Measurements from ENCODE around the gene ZNF516.
A peak's percentile ranks its signal among the peaks of the same experiment; 100 is the strongest.

Gene ZNF516

DNA sequence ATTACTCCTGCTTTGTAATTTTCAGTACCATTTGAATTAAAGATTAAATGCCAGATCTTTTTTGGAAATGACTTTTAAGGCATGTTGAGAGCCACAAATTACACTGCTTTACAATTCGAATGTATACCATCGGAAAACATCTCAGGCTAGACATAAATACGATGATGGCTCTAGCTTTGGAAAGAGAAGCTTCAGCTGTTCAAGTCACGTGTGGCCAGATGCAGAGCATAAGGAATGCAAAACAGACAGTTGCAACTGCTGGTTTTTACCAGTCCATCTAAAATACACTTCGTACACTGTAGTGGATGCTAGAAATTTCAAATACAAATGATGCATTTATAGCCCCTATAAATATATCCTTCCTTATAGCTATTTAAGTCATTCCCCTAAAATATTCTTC lies 8.0 kb downstream of the ZNF516 start:
- Histone ChIP-seq H3K9ac (ENCODE audit: low read length) (no peak overlapping the region), H3K27ac (ENCODE audit: low read depth, low read length) (no peak overlapping the region), H3K4me3 (ENCODE audit: low read depth in 1 of 2, low read length in 2 of 2) (no peak overlapping the region), H3K36me3 (ENCODE audit: insufficient read depth, low read length) (no peaks in the 10 kb centered on the region), H3K4me1 (ENCODE audit: insufficient read depth, low read length) (peaks cover 26% of the 10 kb centered on the region), H3K9me3 (ENCODE audit: low read length) (no peaks in the 10 kb centered on the region), H3K27me3 (ENCODE audit: control insufficient read depth in 1 of 2, insufficient read depth in 2 of 2, low read length in 2 of 2) (no peaks in the 10 kb centered on the region)

DNA sequence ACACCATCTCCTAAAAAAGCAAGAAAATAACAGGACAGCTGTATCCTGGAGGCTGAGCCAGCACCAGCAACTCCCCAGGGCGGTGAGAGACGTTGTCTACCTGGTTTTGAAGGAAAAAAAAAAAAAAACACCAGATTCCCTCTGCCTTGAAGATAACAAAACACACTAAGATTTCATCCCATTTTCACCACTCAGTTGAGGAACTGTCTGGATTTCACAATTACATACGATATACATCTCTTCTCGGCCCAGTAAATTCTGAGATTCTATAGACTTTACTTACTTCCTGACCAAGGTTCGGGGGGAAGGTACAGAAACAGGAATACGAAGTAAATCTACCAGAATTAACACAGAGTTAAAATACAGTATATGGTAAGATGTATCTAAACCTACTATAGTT lies 8.5 kb downstream of the ZNF516 start:
- Histone ChIP-seq H3K4me1 (ENCODE audit: insufficient read depth, low read length) (peaks cover 26% of the 10 kb centered on the region), H3K27ac (ENCODE audit: low read depth, low read length) (no peak overlapping the region), H3K9me3 (ENCODE audit: low read length) (no peaks in the 10 kb centered on the region), H3K36me3 (ENCODE audit: insufficient read depth, low read length) (no peaks in the 10 kb centered on the region), H3K9ac (ENCODE audit: low read length) (no peak overlapping the region), H3K4me3 (ENCODE audit: low read depth in 1 of 2, low read length in 2 of 2) (no peak overlapping the region), H3K27me3 (ENCODE audit: control insufficient read depth in 1 of 2, insufficient read depth in 2 of 2, low read length in 2 of 2) (no peaks in the 10 kb centered on the region)

DNA sequence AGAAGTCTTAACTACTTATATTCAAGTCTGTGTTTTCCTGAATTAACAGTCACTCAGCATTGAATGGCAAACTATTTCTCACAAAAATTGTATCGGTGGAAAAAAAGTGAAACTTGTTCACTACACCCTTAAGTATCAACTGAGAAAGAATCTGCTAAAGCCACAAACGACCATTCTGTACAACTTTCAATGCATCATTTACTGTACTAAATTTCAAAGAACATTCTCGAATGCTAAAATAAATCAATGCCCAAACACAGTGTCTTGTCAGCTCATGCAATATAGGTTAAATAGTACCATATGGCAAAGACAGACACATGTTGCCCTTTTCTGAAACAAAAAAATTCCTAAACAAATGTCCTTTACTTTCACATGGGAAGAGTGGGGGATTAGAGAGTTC lies 9.0 kb downstream of the ZNF516 start:
- Histone ChIP-seq H3K4me1 (ENCODE audit: insufficient read depth, low read length) (peaks cover 26% of the 10 kb centered on the region), H3K36me3 (ENCODE audit: insufficient read depth, low read length) (no peaks in the 10 kb centered on the region), H3K27ac (ENCODE audit: low read depth, low read length) (no peak overlapping the region), H3K4me3 (ENCODE audit: low read depth in 1 of 2, low read length in 2 of 2) (no peak overlapping the region), H3K9me3 (ENCODE audit: low read length) (no peaks in the 10 kb centered on the region), H3K9ac (ENCODE audit: low read length) (no peak overlapping the region), H3K27me3 (ENCODE audit: control insufficient read depth in 1 of 2, insufficient read depth in 2 of 2, low read length in 2 of 2) (no peaks in the 10 kb centered on the region)

DNA sequence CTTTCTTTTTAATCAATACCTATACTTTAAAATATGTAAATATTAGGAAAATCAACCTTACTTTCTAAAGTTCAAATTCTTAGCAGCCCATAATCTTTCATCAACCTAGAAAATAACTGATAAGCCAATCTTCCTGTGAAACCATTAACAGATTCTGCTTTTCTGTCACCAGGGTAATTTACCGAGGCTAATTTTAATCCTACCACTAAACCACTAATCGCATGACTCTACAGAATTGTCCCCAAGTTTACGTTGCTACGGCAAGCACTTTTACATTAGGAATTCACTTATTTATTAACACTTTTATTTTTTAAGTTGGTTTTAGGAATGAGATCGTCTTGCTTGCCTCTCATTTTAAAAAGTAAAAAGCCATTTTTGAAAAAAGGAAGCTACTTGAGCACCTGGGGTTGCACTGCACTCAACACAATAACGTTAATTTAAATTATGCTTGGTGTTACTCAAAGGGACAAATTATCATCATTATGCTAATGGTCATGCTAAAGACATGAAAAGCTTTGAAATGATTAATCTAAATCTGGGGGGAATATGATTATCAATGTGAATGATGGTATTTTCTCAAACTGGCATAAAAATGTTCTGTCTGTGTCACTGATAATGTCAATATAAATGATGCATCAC lies 10.2 kb downstream of the ZNF516 start:
- Histone ChIP-seq H3K4me3 (ENCODE audit: low read depth in 1 of 2, low read length in 2 of 2) (no peak overlapping the region), H3K9ac (ENCODE audit: low read length) (no peak overlapping the region), H3K27me3 (ENCODE audit: control insufficient read depth in 1 of 2, insufficient read depth in 2 of 2, low read length in 2 of 2) (no peaks in the 10 kb centered on the region), H3K27ac (ENCODE audit: low read depth, low read length) (no peak overlapping the region), H3K36me3 (ENCODE audit: insufficient read depth, low read length) (no peaks in the 10 kb centered on the region), H3K9me3 (ENCODE audit: low read length) (no peaks in the 10 kb centered on the region), H3K4me1 (ENCODE audit: insufficient read depth, low read length) (peaks cover 19% of the 10 kb centered on the region)

DNA sequence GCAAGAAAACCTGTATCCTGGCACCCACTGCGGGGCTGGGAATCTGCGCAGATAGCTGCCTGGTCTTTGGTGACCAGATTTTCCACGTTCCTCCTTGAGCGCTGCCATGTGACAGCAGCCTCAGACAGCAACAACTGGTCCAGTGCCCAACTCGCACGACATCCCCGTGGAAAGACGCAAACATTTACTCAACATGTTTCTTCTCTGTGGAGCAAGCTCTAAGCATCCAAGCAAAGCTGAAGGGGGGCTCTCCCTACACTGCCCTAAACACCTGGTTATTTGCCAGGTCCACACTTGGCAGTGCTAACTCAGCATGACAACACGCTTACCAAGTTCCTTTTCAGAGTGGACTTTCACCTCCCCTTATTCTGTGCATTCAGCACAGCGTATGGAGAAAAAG lies 11.3 kb downstream of the ZNF516 start:
- Histone ChIP-seq H3K9ac (ENCODE audit: low read length) (no peak overlapping the region), H3K9me3 (ENCODE audit: low read length) (no peaks in the 10 kb centered on the region), H3K27ac (ENCODE audit: low read depth, low read length) (no peak overlapping the region), H3K27me3 (ENCODE audit: control insufficient read depth in 1 of 2, insufficient read depth in 2 of 2, low read length in 2 of 2) (no peaks in the 10 kb centered on the region), H3K4me3 (ENCODE audit: low read depth in 1 of 2, low read length in 2 of 2) (no peak overlapping the region), H3K4me1 (ENCODE audit: insufficient read depth, low read length) (peaks cover 13% of the 10 kb centered on the region), H3K36me3 (ENCODE audit: insufficient read depth, low read length) (no peaks in the 10 kb centered on the region)

DNA sequence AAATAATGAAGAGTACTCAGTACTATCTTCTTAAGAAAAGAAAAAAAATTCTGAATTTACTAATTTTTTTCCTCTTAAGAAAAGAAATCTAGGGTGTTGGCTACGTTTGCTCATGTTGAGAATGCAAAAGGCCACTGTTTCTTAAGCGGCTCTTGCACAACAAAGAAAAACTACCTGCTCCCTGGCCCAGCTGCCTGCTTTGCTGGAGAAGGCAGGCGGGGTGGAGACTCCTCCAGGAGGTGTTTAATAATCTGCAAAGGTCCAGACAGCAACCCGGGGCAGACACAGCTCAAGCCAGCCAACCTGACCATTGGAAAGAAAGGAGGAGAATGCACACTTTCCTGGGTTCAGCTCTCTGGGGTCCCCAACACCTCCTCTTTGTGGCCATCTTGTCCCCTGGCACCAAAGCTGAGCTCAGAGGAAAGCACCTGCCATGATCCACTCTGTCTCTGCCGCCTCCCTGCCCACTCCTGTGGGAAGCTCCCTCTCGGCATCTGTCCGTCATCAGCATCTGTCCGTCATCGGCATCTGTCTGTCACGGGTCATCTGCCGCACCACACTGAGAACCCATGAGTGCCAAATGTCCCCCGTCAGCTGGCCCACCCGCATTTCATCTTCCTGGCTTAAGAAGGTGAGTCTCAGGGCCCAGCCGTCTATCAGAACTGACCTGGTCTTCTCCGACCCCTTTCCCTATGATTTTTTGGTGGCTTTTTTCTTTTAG lies 11.9 kb downstream of the ZNF516 start:
- Histone ChIP-seq H3K4me1 (ENCODE audit: insufficient read depth, low read length) (peaks cover 7% of the 10 kb centered on the region), H3K27me3 (ENCODE audit: control insufficient read depth in 1 of 2, insufficient read depth in 2 of 2, low read length in 2 of 2) (no peaks in the 10 kb centered on the region), H3K27ac (ENCODE audit: low read depth, low read length) (no peak overlapping the region), H3K4me3 (ENCODE audit: low read depth in 1 of 2, low read length in 2 of 2) (no peak overlapping the region), H3K9me3 (ENCODE audit: low read length) (no peaks in the 10 kb centered on the region), H3K36me3 (ENCODE audit: insufficient read depth, low read length) (no peaks in the 10 kb centered on the region), H3K9ac (ENCODE audit: low read length) (no peak overlapping the region)

DNA sequence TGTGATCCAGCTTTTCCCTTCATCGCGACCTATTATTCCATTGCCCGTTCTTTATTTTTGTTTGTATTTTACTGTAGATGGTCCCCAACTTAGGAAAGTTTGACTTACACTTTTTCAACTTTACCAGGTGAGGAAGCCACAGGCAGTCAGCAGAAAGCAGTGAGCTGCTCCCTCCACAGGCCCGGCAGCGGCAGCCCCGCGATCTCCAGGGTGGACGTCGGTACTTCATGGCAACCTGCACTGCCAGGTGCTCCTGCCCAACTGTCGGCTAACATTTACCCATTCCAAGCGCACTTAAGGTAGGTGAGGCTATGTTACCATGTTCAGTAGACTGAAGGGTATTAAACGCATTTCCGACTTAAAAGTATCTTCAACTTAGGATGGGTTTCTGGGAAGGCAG lies 12.8 kb downstream of the ZNF516 start:
- H3K27ac ChIP-seq (ENCODE audit: low read depth, low read length): no peak overlapping the region
- H3K27me3 ChIP-seq (ENCODE audit: control insufficient read depth in 1 of 2, insufficient read depth in 2 of 2, low read length in 2 of 2): no peaks in the 10 kb centered on the region
- no peak overlapping the region for H3K9ac ChIP-seq (ENCODE audit: low read length)
- H3K4me1 ChIP-seq (ENCODE audit: insufficient read depth, low read length): peaks cover 4% of the 10 kb centered on the region
- no peak overlapping the region for H3K4me3 ChIP-seq (ENCODE audit: low read depth in 1 of 2, low read length in 2 of 2)
- H3K36me3 ChIP-seq (ENCODE audit: insufficient read depth, low read length): no peaks in the 10 kb centered on the region
- no peaks in the 10 kb centered on the region for H3K9me3 ChIP-seq (ENCODE audit: low read length)

DNA sequence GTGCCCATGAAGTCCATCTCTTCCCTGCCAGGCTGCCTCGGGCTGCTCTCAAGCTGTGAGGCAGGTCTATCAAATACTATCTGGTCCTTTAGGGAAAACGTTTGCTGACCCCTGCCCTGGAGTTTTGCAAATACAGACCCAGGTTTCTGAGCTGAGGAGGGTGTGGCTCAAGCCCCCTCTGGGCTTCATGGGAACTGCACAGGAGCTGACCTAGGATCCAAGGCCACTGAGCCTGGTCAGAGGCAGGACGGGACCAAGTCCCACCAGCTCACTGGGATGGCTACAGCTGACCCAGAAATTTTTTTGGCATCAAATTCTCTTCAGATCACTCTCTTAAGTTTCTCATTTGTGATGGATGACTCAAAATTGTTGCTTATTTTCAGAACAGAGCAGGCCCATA lies 14.1 kb downstream of the ZNF516 start:
- no peaks in the 10 kb centered on the region for H3K27me3 ChIP-seq (ENCODE audit: control insufficient read depth in 1 of 2, insufficient read depth in 2 of 2, low read length in 2 of 2)
- H3K4me3 ChIP-seq (ENCODE audit: low read depth in 1 of 2, low read length in 2 of 2): no peak overlapping the region
- H3K9ac ChIP-seq (ENCODE audit: low read length): no peak overlapping the region
- H3K27ac ChIP-seq (ENCODE audit: low read depth, low read length): no peak overlapping the region
- H3K4me1 ChIP-seq (ENCODE audit: insufficient read depth, low read length): peaks cover 17% of the 10 kb centered on the region
- no peaks in the 10 kb centered on the region for H3K9me3 ChIP-seq (ENCODE audit: low read length)
- H3K36me3 ChIP-seq (ENCODE audit: insufficient read depth, low read length): no peaks in the 10 kb centered on the region

DNA sequence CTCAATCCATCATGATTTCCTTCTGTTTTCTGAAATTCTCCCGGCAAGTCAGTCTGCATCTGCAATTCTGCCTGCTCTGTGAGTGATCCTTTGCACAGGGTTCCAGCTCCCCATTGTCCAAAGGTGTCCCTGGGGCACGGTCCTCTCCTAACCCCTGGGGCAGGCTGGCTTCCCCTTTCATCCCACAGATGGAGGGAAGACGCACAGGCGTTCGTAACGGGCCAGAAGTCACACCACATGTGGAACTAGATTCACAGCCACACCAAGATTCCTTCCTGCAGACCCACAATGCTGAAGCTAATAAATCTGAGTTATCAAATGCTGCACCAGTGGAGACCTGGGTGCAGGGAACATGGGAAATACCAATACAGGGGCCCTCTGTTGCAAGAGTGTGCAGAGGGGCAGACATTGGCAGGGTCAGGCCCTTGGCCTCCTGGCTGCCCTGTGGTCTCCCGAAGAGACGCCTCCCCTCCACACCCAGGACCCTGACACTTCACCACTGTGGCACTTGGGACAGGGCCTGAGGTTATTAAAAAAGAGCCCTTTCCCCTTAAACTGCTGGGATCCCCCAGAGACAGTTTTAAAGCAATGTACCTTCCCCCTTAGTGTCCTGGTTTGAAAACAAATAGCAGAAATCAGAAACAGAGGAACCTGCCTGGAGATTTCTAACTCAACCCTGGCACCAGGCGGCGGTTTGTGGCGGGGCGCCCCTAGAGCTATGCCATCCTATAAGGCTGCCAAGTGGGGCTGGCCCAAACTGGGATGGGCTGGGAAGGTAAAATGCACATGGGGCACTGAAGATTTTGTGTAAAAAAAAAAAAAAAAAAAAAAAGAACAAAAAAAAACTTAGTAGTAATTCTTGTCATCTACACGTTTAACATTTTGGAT lies 15.4 kb downstream of the ZNF516 start:
- H3K36me3 ChIP-seq (ENCODE audit: insufficient read depth, low read length): no peaks in the 10 kb centered on the region
- H3K27me3 ChIP-seq (ENCODE audit: control insufficient read depth in 1 of 2, insufficient read depth in 2 of 2, low read length in 2 of 2): no peaks in the 10 kb centered on the region
- H3K9ac ChIP-seq (ENCODE audit: low read length): no peak overlapping the region
- no peak overlapping the region for H3K4me3 ChIP-seq (ENCODE audit: low read depth in 1 of 2, low read length in 2 of 2)
- H3K9me3 ChIP-seq (ENCODE audit: low read length): no peaks in the 10 kb centered on the region
- peaks cover 25% of the 10 kb centered on the region for H3K4me1 ChIP-seq (ENCODE audit: insufficient read depth, low read length)
- no peak overlapping the region for H3K27ac ChIP-seq (ENCODE audit: low read depth, low read length)

DNA sequence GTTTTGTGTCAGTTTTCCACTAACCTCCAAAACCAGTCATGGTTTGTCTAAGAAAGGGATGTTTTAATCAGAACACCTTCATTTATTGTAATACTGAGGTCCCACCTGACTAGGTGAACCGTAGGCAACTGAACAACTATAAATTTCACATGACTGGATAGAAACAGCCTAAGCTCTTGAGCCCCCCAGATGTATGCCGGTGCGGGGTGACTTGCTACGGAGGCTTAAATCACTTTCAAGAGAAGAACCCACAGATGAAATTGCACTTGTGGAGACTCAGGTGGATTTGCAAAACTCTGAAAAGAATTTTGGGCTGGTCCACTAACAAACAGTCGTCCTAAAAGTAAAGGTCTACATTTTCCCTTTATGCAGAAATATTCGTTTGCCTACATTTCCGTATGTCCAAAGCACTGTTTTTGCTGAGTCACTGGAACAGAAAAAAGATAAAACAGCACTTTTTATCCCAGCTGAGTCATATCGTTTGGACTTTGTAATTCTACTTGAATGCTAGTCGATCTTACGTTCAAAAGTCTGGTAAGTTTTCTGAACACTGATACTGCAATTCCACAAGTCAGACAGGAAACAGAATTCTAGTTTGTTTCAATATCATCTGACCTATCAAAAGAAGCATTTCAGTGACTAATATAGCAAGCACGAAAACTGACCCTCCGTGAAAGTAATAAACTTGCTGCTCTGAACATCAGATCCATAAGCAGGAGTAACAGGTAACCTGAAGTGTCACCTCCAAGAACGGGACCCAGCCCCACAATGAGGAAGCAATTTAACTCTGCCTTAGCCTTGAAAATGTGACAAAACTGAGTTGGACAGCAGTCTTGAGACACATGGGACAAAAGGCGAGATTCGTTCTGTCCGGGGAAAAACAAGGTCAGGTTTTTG lies 18.1 kb downstream of the ZNF516 start:
- H3K27me3 ChIP-seq (ENCODE audit: control insufficient read depth in 1 of 2, insufficient read depth in 2 of 2, low read length in 2 of 2): no peaks in the 10 kb centered on the region
- H3K36me3 ChIP-seq (ENCODE audit: insufficient read depth, low read length): peaks cover 5% of the 10 kb centered on the region
- no peak overlapping the region for H3K4me3 ChIP-seq (ENCODE audit: low read depth in 1 of 2, low read length in 2 of 2)
- H3K9ac ChIP-seq (ENCODE audit: low read length): peak overlapping the region; percentile 6
- no peaks in the 10 kb centered on the region for H3K9me3 ChIP-seq (ENCODE audit: low read length)
- H3K4me1 ChIP-seq (ENCODE audit: insufficient read depth, low read length): peaks cover 32% of the 10 kb centered on the region
- H3K27ac ChIP-seq (ENCODE audit: low read depth, low read length): no peak overlapping the region
